B cell (primary cell): Measurements from ENCODE around the gene MFSD6. TPM values are rescaled to one million over a fixed set of nuclear protein-coding genes. Genes with fewer than 3 reads are reported as not detected.

Experiments used
- ATAC-seq: fragments of 200-7000 bp; cut with Tn5 transposase; one replicate; pipeline ENCODE4 v1.10.0; 2021; ENCODE audit warnings: low read depth, mild to moderate bottlenecking, moderate number of reproducible peaks, moderate library complexity
- CTCF ChIA-PET: fragments of 350-600 bp; sonication (Branson Sonifier 250); formaldehyde crosslinking; loops from one replicate; lab custom pipeline; 2021; ENCODE audit warnings: antibody characterized with exemption, inconsistent platforms; lab: Charles Lee
- POLR2A ChIA-PET: fragments of 350-600 bp; sonication (Branson Sonifier 250); formaldehyde crosslinking; loops from one replicate; lab custom pipeline; 2021; ENCODE audit warnings: antibody characterized with exemption; lab: Charles Lee
- DNase-seq: peaks from one replicate; pipeline ENCODE4 v3.0.0; 2013
- H2AFZ ChIP-seq: 2 replicates; pipeline ENCODE4 v1.6.1; 2012; ENCODE audit warnings: mild to moderate bottlenecking, low read depth, low read length; ENCODE audit not compliant: insufficient read depth, poor library complexity, severe bottlenecking
- H3K27ac ChIP-seq, 2 donors: 1 replicate in 1 of 2; 2 replicates in 1 of 2; pipeline ENCODE4 v1.5.1; 2012 to 2013; ENCODE audit warnings: low read length in 2 of 2, mild to moderate bottlenecking in 2 of 2, moderate library complexity in 1 of 2
- H3K27me3 ChIP-seq, 4 experiments: fragments of 200-600 bp in 1 of 4; sonication (generic) in 1 of 4; replicated peaks in 1 of 4; 1 replicate in 2 of 4; 2 replicates in 2 of 4; pipeline versions ENCODE4 v1.6.1 to v1.7.0; 2013 to 2016; ENCODE audit warnings: low read length in 3 of 4, mild to moderate bottlenecking in 2 of 4, mixed read lengths in 1 of 4, moderate library complexity in 1 of 4; ENCODE audit not compliant: insufficient read depth in 4 of 4, control insufficient read depth in 3 of 4; ENCODE audit errors: control extremely low read depth in 1 of 4
- H3K36me3 ChIP-seq, 2 experiments: replicated peaks in 1 of 2; 1 replicate in 1 of 2; 2 replicates in 1 of 2; pipeline versions ENCODE4 v1.6.1 to v1.7.1; 2013; ENCODE audit warnings: low read length in 1 of 2; ENCODE audit not compliant: insufficient read depth in 2 of 2, control insufficient read depth in 1 of 2; ENCODE audit errors: control extremely low read depth in 1 of 2, extremely low read depth in 1 of 2
- H3K4me1 ChIP-seq, 2 donors: fragments of 200-600 bp in 1 of 2; sonication (generic) in 1 of 2; 1 replicate in 1 of 2; 2 replicates in 1 of 2; pipeline versions ENCODE4 v1.5.1 to v1.6.1; 2013 to 2017; ENCODE audit warnings: low read length in 2 of 2; ENCODE audit not compliant: control insufficient read depth in 2 of 2, insufficient read depth in 2 of 2
- H3K4me2 ChIP-seq: replicated peaks from 2 replicates; pipeline ENCODE3; 2012; ENCODE audit warnings: mild to moderate bottlenecking, low read depth, low read length; ENCODE audit not compliant: poor library complexity, severe bottlenecking
- H3K4me3 ChIP-seq, 5 experiments: fragments of 200-600 bp in 1 of 5; sonication (generic) in 1 of 5; 1 replicate in 3 of 5; 2 replicates in 2 of 5; pipeline versions ENCODE4 v1.5.1 to v1.7.0; 2011 to 2016; ENCODE audit warnings: low read length in 4 of 5, mild to moderate bottlenecking in 4 of 5, low read depth in 2 of 5, control low read depth in 1 of 5, moderate library complexity in 1 of 5; ENCODE audit not compliant: insufficient read depth in 1 of 5; ENCODE audit errors: control extremely low read depth in 1 of 5, extremely low read depth in 1 of 5
- H3K79me2 ChIP-seq: fragments of 200-600 bp; sonication (generic); one replicate; pipeline ENCODE4 v1.6.0; 2016; ENCODE audit warnings: low read length; ENCODE audit not compliant: control insufficient read depth, insufficient read depth
- H3K9ac ChIP-seq: fragments of 200-600 bp; sonication (generic); 2 replicates; pipeline ENCODE4 v1.6.1; 2017; ENCODE audit warnings: mild to moderate bottlenecking, low read length, moderate library complexity
- H3K9me3 ChIP-seq, 3 donors: one replicate each; pipeline versions ENCODE4 v1.6.1 to v1.7.1; 2013; ENCODE audit warnings: low read length in 2 of 3; ENCODE audit not compliant: control insufficient read depth in 2 of 3, insufficient read depth in 1 of 3; ENCODE audit errors: control extremely low read depth in 1 of 3
- H4K20me1 ChIP-seq: 2 replicates; pipeline ENCODE4 v1.6.0; 2012; ENCODE audit warnings: mild to moderate bottlenecking, low read length; ENCODE audit not compliant: insufficient read depth, control insufficient read depth, poor library complexity, severe bottlenecking
- H3K27ac Mint-ChIP-seq: one replicate; pipeline ENCODE4 v1.8.0; 2021; ENCODE audit warnings: mixed read lengths
- H3K27me3 Mint-ChIP-seq: one replicate; pipeline ENCODE4 v1.8.0; 2021; ENCODE audit warnings: mixed read lengths
- H3K4me1 Mint-ChIP-seq: one replicate; pipeline ENCODE4 v1.8.0; 2021; ENCODE audit warnings: mixed read lengths
- H3K4me3 Mint-ChIP-seq: one replicate; pipeline ENCODE4 v1.8.0; 2021; ENCODE audit warnings: mixed read lengths
- H3K9me3 Mint-ChIP-seq: one replicate; pipeline ENCODE4 v1.8.0; 2022; ENCODE audit warnings: mixed read lengths; ENCODE audit not compliant: insufficient read depth
- CTCF ChIP-seq: fragments of 200-600 bp; IDR thresholded peaks from one replicate; pipeline ENCODE4 v1.8.0; 2022; ENCODE audit warnings: antibody characterized with exemption, mild to moderate bottlenecking
- EZH2 ChIP-seq: IDR thresholded peaks from 2 replicates; pipeline ENCODE4 v1.6.1; 2012; ENCODE audit warnings: borderline replicate concordance, low read depth, mild to moderate bottlenecking, moderate library complexity, low read length; ENCODE audit not compliant: insufficient read depth, poor library complexity, severe bottlenecking
- WGBS: methylation state at CpG from one replicate; pipeline ENCODE4 v1.1.5; 2013; ENCODE audit warnings: missing lambda C conversion rate; ENCODE audit not compliant: insufficient coverage; 5-methylcytosine and 5-hydroxymethylcytosine counted together
- intact Hi-C: fragments of 100-400 bp; cut with micrococcal nuclease; formaldehyde crosslinking; loops from one replicate; pipeline ENCODE4 v1.10.0; 2022
- polyA plus RNA-seq: library from polyadenylated mRNA; depleted of rRNA; stranded (reverse); fragments of >200 nt; gene quantifications from 2 replicates; pipeline ENCODE4 v1.2.3, GENCODE V29; 2012
- total RNA-seq, 2 donors: library from RNA; stranded (reverse); fragments of 120-200 nt in 1 of 2; gene quantifications; 1 replicate in 1 of 2; 2 replicates in 1 of 2; pipeline versions ENCODE4 v1.2.3 to v1.2.4, GENCODE V29; 2013 to 2022

The MFSD6 gene
- total and polyA plus RNA-seq, 2 donors (not counting 1 experiment from before 2014, with no cell fraction given), result 13.5 to 33.8 TPM

GRCh38 chr2:190512539-190513095 is 104.5 kb downstream of the MFSD6 start:
- Histone ChIP-seq H3K4me2 (no peak overlapping the region), H4K20me1 (no peaks in the 10 kb centered on the region), H2AFZ (no peak overlapping the region), H3K27me3 (no peaks in the 10 kb centered on the region), H3K9ac (no peak overlapping the region), H3K27ac (no peak overlapping the region), H3K9me3 (no peaks in the 10 kb centered on the region), H3K79me2 (no peaks in the 10 kb centered on the region), H3K4me3 (no peak overlapping the region), H3K4me1 (peaks cover 0 to 7% of the 10 kb centered on the region in 2 donors), H3K36me3 (peaks cover 2 to 16% of the 10 kb centered on the region in 2 experiments)
- Mint-ChIP-seq H3K27ac (peak overlapping the region; percentile 32), H3K4me1 (peaks cover 9% of the 10 kb centered on the region), H3K9me3 (no peaks in the 10 kb centered on the region), H3K4me3 (no peak overlapping the region), H3K27me3 (no peaks in the 10 kb centered on the region)
- ChIA-PET POLR2A (no interaction called here), CTCF (interaction anchor here (1.0 kb wide), 1 partner anchor 167 kb away, joined by 3 read pairs; no protein-coding TSS in a partner anchor)
- TF ChIP-seq EZH2 (no peak), CTCF (no peak)
- no peak for ATAC-seq
- intact Hi-C loops, result no loop called here
- no peak for DNase-seq
- 87% methylated on average over 4 of the region's 5 CpGs for WGBS

- H3K79me2 ChIP-seq, result no peaks in the 10 kb centered on the region
- no peaks in the 10 kb centered on the region for H3K9me3 ChIP-seq
- peaks cover 5% of the 10 kb centered on the region for H3K4me1 Mint-ChIP-seq
- H3K27me3 ChIP-seq, result no peaks in the 10 kb centered on the region
- H3K36me3 ChIP-seq, result peaks cover 2 to 17% of the 10 kb centered on the region in 2 experiments
- no peaks in the 10 kb centered on the region for H4K20me1 ChIP-seq
- intact Hi-C loops, result no loop called here
- ChIA-PET CTCF (interaction anchor here (0.8 kb wide), 1 partner anchor 17 kb away, joined by 3 read pairs; no protein-coding TSS in a partner anchor), POLR2A (no interaction called here)
- H2AFZ ChIP-seq, result no peak overlapping the region
- TF ChIP-seq CTCF (no peak), EZH2 (no peak)
- H3K4me1 ChIP-seq, result peaks cover 0 to 4% of the 10 kb centered on the region in 2 donors
- DNase-seq (no peak), ATAC-seq (no peak)
- no peak overlapping the region for H3K4me3 ChIP-seq
- H3K9ac ChIP-seq, result no peak overlapping the region
- H3K27ac Mint-ChIP-seq, result no peak overlapping the region
- H3K4me3 Mint-ChIP-seq, result no peak overlapping the region
- WGBS, result no CpG with 5 or more reads among the region's 2 CpGs
- H3K27me3 Mint-ChIP-seq, result no peaks in the 10 kb centered on the region
- H3K27ac ChIP-seq, result no peak overlapping the region
- no peaks in the 10 kb centered on the region for H3K9me3 Mint-ChIP-seq
- H3K4me2 ChIP-seq, result no peak overlapping the region
These were observed 105.7 kb downstream of the MFSD6 start for GRCh38 chr2:190513877-190514276.
